PC-3 (cell line): ENCODE data around the gene BLMH. TPM values are rescaled to one million over a fixed set of nuclear protein-coding genes. Genes with fewer than 3 reads are reported as not detected.

Source experiments
- ATAC-seq: fragments of 200-7000 bp; cut with Tn5 transposase; 2 replicates; pipeline ENCODE4 v1.9.1; 2020; ENCODE audit warnings: mild to moderate bottlenecking, moderate library complexity
- BruUV-seq: library from RNA; stranded (reverse); fragments of 400-500 nt; replicated peaks from 2 replicates; lab custom pipeline; 2021; lab: Mats Ljungman, UMichigan
- CTCF ChIA-PET: fragments of 300-600 bp; sonication (Branson Sonifier 250); formaldehyde crosslinking; loops from one replicate; lab custom pipeline; 2022; ENCODE audit warnings: antibody characterized with exemption; lab: Charles Lee
- POLR2A ChIA-PET: fragments of 300-600 bp; sonication (Branson Sonifier 250); formaldehyde crosslinking; loops from one replicate; lab custom pipeline; 2022; ENCODE audit warnings: antibody characterized with exemption; ENCODE audit not compliant: unreplicated experiment; lab: Charles Lee
- DNase-seq: peaks from one replicate; pipeline ENCODE4 v3.0.0-alpha.2; 2015
- H2AFZ ChIP-seq: fragments of 300-600 bp; sonication (generic); 2 replicates; pipeline ENCODE4 v1.6.0; 2016; ENCODE audit warnings: antibody characterized with exemption, low read length
- H3F3A ChIP-seq: fragments of 300-600 bp; sonication (generic); one replicate; pipeline ENCODE4 v1.6.0; 2017; ENCODE audit warnings: antibody characterized with exemption, low read length, control low read depth, mild to moderate bottlenecking; ENCODE audit not compliant: unreplicated experiment
- H3K27ac ChIP-seq: fragments of 300-600 bp; sonication (generic); 2 replicates; pipeline ENCODE4 v1.5.1; 2016; ENCODE audit warnings: mild to moderate bottlenecking, low read length
- H3K27me3 ChIP-seq: fragments of 300-600 bp; sonication (generic); 2 replicates; pipeline ENCODE4 v1.6.1; 2016; ENCODE audit warnings: low read length, mixed read lengths
- H3K36me3 ChIP-seq: fragments of 300-600 bp; sonication (generic); 2 replicates; pipeline ENCODE4 v1.6.1; 2016; ENCODE audit warnings: low read depth, mixed run types, low read length, mixed read lengths
- H3K4me1 ChIP-seq: fragments of 300-600 bp; sonication (generic); 2 replicates; pipeline ENCODE4 v1.5.1; 2016; ENCODE audit warnings: low read length; ENCODE audit not compliant: insufficient read depth
- H3K4me2 ChIP-seq: fragments of 300-600 bp; sonication (generic); 2 replicates; pipeline ENCODE4 v1.6.0; 2016; ENCODE audit warnings: low read length
- H3K4me3 ChIP-seq: fragments of 300-600 bp; sonication (generic); 2 replicates; pipeline ENCODE4 v1.5.1; 2016; ENCODE audit warnings: mild to moderate bottlenecking, low read length, mixed read lengths
- H3K79me2 ChIP-seq: fragments of 300-600 bp; sonication (generic); 2 replicates; pipeline ENCODE4 v1.6.1; 2017; ENCODE audit warnings: low read length, mixed read lengths
- H3K9ac ChIP-seq: fragments of 300-600 bp; sonication (generic); 2 replicates; pipeline ENCODE4 v1.6.0; 2016; ENCODE audit warnings: mild to moderate bottlenecking, low read length
- H3K9me2 ChIP-seq: fragments of 300-600 bp; sonication (generic); replicated peaks from 2 replicates; pipeline ENCODE4 v1.6.1; 2016; ENCODE audit warnings: mixed run types, low read length, mixed read lengths
- H3K9me3 ChIP-seq: fragments of 300-600 bp; sonication (generic); 2 replicates; pipeline ENCODE4 v1.6.1; 2016; ENCODE audit warnings: low read length, mixed read lengths
- H4K20me1 ChIP-seq: fragments of 300-600 bp; sonication (generic); 2 replicates; pipeline ENCODE4 v1.6.1; 2016; ENCODE audit warnings: low read length, mixed read lengths
- CTCF ChIP-seq: fragments of 300-600 bp; sonication (generic); conservative IDR thresholded peaks from 2 replicates; pipeline ENCODE4 v1.5.1; 2017; ENCODE audit warnings: antibody characterized with exemption, low read depth, mild to moderate bottlenecking, low read length
- EZH2 ChIP-seq: fragments of 300-600 bp; sonication (generic); IDR thresholded peaks from one replicate; pipeline ENCODE4 v1.6.1; 2017; ENCODE audit warnings: antibody characterized with exemption, mild to moderate bottlenecking, low read length; ENCODE audit not compliant: unreplicated experiment
- EZH2phosphoT487 ChIP-seq: fragments of 300-600 bp; sonication (generic); IDR thresholded peaks from 2 replicates; pipeline ENCODE4 v1.6.1; 2018; ENCODE audit warnings: mild to moderate bottlenecking, antibody characterized with exemption, low read length, borderline replicate concordance
- intact Hi-C: fragments of 100-400 bp; cut with micrococcal nuclease; formaldehyde crosslinking; loops from 2 replicates; pipeline ENCODE4 v1.9.0; 2023
- total RNA-seq: library from RNA; depleted of rRNA; stranded (reverse); fragments of >200 nt; gene quantifications from 2 replicates; pipeline ENCODE4 v1.2.3, GENCODE V29; 2014

BLMH gene
- total RNA-seq, 1 experiment from 2014 or later = 15.9 TPM

GRCh38 chr17:30225919-30226553 is 65.7 kb downstream of the BLMH start:
- intact Hi-C loops = no loop called here
- POLR2A ChIA-PET = no interaction called here
- Histone ChIP-seq H3K9me3 (no peaks in the 10 kb centered on the region), H3F3A (no peaks in the 10 kb centered on the region), H3K4me1 (no peaks in the 10 kb centered on the region), H3K4me3 (no peak overlapping the region), H3K9ac (no peak overlapping the region), H4K20me1 (no peaks in the 10 kb centered on the region), H3K79me2 (no peaks in the 10 kb centered on the region), H3K9me2 (no peaks in the 10 kb centered on the region), H3K4me2 (no peak overlapping the region), H3K36me3 (no peaks in the 10 kb centered on the region), H2AFZ (no peak overlapping the region), H3K27me3 (no peaks in the 10 kb centered on the region), H3K27ac (no peak overlapping the region)
- CTCF ChIA-PET = no interaction called here
- BruUV-seq = no TSS peak
- DNase-seq = no peak
- ATAC-seq = no peak
- TF ChIP-seq EZH2 = no peak
- TF ChIP-seq EZH2phosphoT487 = no peak
- TF ChIP-seq CTCF = no peak

- POLR2A ChIA-PET = no interaction called here
- Histone ChIP-seq H3K4me1 (no peaks in the 10 kb centered on the region), H3K4me3 (no peak overlapping the region), H4K20me1 (no peaks in the 10 kb centered on the region), H3K27me3 (no peaks in the 10 kb centered on the region), H3K27ac (no peak overlapping the region), H3F3A (no peaks in the 10 kb centered on the region), H3K79me2 (no peaks in the 10 kb centered on the region), H3K4me2 (no peak overlapping the region), H2AFZ (no peak overlapping the region), H3K36me3 (no peaks in the 10 kb centered on the region), H3K9ac (no peak overlapping the region), H3K9me3 (no peaks in the 10 kb centered on the region), H3K9me2 (no peaks in the 10 kb centered on the region)
- no peak for ATAC-seq
- BruUV-seq = no TSS peak
- no peak for DNase-seq
- intact Hi-C loops = no loop called here
- no peak for TF ChIP-seq EZH2
- CTCF ChIA-PET = no interaction called here
Observed at GRCh38 chr17:30225112-30225511, 66.6 kb downstream of the BLMH start.

GRCh38 chr17:30224419-30224960 is 67.3 kb downstream of the BLMH start:
- H4K20me1 ChIP-seq = no peaks in the 10 kb centered on the region
- H3K4me3 ChIP-seq = no peak overlapping the region
- H3K27ac ChIP-seq = no peak overlapping the region
- CTCF ChIA-PET = no interaction called here
- H3K79me2 ChIP-seq = no peaks in the 10 kb centered on the region
- no peak for DNase-seq
- H3K27me3 ChIP-seq = no peaks in the 10 kb centered on the region
- H2AFZ ChIP-seq = no peak overlapping the region
- no TSS peak for BruUV-seq
- ATAC-seq = no peak
- no peaks in the 10 kb centered on the region for H3K36me3 ChIP-seq
- H3K9me3 ChIP-seq = no peaks in the 10 kb centered on the region
- H3K9ac ChIP-seq = no peak overlapping the region
- no peaks in the 10 kb centered on the region for H3F3A ChIP-seq
- intact Hi-C loops = no loop called here
- POLR2A ChIA-PET = no interaction called here
- H3K9me2 ChIP-seq = no peaks in the 10 kb centered on the region
- no peaks in the 10 kb centered on the region for H3K4me1 ChIP-seq
- TF ChIP-seq EZH2phosphoT487 (no peak), CTCF (no peak), EZH2 (no peak)
- no peak overlapping the region for H3K4me2 ChIP-seq
